ENCODE results near the gene TAAR8. TPM values are rescaled to one million over a fixed set of nuclear protein-coding genes. Genes with fewer than 3 reads are reported as not detected.
A peak's percentile ranks its signal among the peaks of the same experiment; 100 is the strongest.

The TAAR8 gene
- total RNA-seq, 1 donor = not detected

DNA sequence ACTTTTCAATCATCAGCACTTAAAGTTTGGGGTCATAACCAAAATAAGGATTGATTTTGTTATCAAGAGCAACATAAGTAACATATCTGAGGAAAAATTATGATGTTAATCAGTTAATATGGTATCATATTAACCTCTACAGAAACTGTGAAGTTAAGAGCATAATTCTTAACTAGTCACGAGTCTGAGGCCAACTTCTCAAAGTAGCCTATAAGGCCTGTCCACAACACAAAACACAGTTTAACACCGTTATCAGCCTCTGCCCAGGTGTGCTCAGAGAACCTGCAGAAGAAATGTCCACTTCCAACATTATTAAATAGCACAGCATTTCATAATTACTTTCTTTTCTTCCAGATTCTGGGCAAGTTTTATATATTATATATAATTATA is 40.6 kb upstream of the TAAR8 start:
- TF ChIP-seq, protein P1, sequence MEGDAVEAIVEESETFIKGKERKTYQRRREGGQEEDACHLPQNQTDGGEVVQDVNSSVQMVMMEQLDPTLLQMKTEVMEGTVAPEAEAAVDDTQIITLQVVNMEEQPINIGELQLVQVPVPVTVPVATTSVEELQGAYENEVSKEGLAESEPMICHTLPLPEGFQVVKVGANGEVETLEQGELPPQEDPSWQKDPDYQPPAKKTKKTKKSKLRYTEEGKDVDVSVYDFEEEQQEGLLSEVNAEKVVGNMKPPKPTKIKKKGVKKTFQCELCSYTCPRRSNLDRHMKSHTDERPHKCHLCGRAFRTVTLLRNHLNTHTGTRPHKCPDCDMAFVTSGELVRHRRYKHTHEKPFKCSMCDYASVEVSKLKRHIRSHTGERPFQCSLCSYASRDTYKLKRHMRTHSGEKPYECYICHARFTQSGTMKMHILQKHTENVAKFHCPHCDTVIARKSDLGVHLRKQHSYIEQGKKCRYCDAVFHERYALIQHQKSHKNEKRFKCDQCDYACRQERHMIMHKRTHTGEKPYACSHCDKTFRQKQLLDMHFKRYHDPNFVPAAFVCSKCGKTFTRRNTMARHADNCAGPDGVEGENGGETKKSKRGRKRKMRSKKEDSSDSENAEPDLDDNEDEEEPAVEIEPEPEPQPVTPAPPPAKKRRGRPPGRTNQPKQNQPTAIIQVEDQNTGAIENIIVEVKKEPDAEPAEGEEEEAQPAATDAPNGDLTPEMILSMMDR (IDR thresholded peaks at IDR 0.05; ENCODE audit: insufficient read depth, low read length) = no peak
- DNase-seq (ENCODE audit: low read depth) = no peak
- peak overlapping the region; percentile 87 for H3K4me3 ChIP-seq (ENCODE audit: low read depth, low read length)

DNA sequence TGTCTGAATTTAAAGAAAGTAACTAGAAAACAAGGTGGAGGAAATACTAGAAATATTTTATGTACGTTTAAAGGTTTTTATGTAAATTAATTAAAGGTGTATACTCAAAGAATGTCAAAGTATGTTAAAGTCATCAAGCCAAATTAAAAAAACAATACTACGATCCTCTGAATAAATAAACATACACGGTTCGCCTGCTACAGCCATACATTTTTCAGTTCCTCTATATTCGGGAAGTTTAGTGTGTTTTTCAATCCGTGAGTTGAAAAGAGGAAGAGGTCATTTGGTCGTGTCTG is 40.2 kb upstream of the TAAR8 start:
- H3K4me3 ChIP-seq (ENCODE audit: low read depth, low read length) = peak overlapping the region; percentile 87
- TF ChIP-seq, protein P1 (IDR thresholded peaks at IDR 0.05; ENCODE audit: insufficient read depth, low read length) = no peak
- no peak for DNase-seq (ENCODE audit: low read depth)

DNA sequence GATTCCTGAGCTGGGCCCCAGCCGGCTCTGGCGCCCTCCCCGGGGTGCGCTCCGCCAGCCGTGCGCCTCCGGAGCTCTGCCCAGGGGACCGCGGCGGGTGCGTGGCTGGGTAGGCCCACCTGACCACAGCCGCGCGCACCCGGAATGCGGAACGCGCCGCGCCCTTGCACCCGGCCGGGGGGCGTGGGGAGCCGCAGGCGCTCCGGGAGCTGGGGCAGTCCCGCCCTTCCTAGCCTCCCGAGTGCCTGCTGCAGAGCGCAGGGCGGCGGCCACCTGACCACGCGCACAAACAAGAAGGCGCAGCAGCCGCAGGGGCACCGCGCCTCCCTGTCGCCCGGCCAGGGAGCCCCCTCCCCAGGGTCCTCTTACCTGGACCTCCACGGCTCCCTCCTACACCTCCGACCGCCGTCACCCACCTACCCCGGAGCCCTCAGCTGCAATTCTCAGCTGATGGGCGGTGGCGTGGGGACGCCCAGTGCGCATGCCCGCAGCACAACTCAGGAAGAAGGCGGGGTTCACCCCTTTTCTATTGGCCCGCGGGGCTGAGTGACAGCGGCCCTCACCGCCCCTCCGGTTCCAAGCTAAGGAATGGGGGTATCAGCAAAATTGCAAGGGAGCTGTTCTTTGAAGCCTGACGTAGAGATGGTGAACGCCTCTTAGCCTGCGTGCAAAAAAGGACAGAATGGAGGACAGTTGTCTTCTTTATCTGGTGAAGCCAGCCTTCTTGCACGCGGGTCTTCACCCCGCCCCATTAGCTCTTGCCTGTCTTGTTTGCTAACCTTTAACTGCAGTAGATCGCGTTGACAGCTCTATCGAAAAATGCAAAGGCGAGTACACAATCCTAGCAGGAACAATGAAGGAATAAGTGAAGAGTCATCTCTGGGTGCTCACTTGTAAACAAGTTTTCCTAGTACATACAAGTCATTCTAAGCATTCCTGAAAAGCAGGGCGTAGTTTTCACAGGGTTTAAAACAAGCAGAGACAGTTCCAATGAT is 39.5 kb upstream of the TAAR8 start, which contains the start of gene STX7:
Gene STX7 (minus strand): TSS at position 479 of the 995 bp plus-strand sequence. CDS start 9,586 bp downstream, outside the sequence.
- H3K4me3 ChIP-seq (ENCODE audit: low read depth, low read length) = peak within 1 kb of the TSS; percentile 87
- TF ChIP-seq, protein P1 (IDR thresholded peaks at IDR 0.05; ENCODE audit: insufficient read depth, low read length) = no peak
- peak; percentile 84 for DNase-seq (ENCODE audit: low read depth)

DNA sequence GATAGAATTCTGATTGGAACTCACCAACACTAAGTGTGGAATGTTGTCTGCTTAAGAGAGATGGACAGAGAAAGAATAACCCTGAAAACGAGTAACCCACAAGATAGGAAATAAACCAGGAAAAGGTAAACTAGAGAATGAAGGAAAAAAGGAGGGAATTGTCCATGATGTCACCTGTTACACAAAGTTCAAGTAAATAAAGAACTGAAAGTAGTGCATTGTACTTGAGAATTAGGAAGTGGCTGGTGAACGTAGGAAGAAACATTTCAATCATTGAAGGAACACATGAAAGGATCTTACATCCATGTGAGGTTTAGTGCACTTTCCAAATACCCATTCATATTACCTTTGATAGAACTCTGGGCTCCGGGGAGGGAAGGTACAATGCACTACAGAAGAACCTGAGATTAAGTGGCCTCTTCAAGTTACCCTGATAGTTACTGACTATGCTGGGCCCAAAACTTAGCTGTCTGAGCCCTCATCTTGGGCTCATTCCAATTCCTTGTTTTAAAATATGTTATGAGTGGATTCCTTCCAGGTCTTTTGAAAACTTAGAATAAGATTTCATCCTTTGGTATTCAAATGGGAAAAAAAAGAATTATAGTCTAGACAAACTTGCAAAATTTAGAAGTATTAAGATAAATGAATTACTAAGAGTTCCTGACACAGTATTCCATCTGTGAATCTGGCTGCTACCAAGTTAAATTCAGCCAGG is 38.5 kb upstream of the TAAR8 start:
- TF ChIP-seq, protein P1 (IDR thresholded peaks at IDR 0.05; ENCODE audit: insufficient read depth, low read length) = no peak
- peak; percentile 68 for DNase-seq (ENCODE audit: low read depth)
- no peak overlapping the region for H3K4me3 ChIP-seq (ENCODE audit: low read depth, low read length)

DNA sequence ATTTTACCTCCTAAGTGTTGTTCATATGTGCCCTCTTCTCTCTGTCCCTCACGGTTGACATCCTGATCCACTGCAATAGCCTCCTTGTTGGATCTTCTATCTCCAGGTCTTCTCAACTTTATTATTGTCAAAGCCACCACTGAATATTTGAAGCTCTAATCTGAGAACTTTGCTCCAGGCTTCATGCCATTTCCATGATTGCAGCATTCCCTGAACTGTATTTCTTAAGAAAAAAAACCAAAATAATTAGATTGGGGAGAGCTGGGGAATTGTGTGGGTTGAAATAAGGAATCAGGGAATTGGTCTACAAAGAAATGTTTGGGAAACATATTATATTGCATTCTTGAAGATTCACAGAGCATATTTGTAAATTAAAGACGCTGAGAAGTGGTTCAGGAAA is 37.1 kb upstream of the TAAR8 start:
- peak; percentile 32 for DNase-seq (ENCODE audit: low read depth)
- no peak overlapping the region for H3K4me3 ChIP-seq (ENCODE audit: low read depth, low read length)
- TF ChIP-seq, protein P1 (IDR thresholded peaks at IDR 0.05; ENCODE audit: insufficient read depth, low read length) = no peak

DNA sequence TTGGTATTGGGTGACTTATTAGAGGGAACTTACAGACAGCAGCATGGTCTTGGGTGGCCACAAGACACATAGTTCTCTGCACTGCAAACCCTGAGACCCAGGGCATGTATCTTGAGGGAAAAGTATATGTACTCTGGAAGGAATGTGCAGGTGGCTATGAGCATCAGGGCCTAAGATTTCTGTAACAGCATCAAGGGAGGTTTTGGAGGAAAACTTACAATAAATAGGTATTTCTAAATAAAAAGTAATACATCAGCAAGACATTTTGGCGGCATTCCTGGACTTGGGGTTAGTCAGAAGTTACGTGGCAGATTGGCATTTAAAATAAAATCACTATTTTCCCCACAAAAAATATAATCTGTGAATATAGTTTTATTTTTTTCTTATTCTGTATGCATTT is 31.5 kb upstream of the TAAR8 start:
- peak; percentile 40 for DNase-seq (ENCODE audit: low read depth)
- no peak overlapping the region for H3K4me3 ChIP-seq (ENCODE audit: low read depth, low read length)
- TF ChIP-seq, protein P1 (IDR thresholded peaks at IDR 0.05; ENCODE audit: insufficient read depth, low read length) = no peak
